Stimulated activated CD8-positive, alpha-beta memory T cell treated with anti-CD3 and anti-CD28 coated beads, Interleukin-7, amount 100 ng/mL, for 48 hours (primary cell): Measurements from ENCODE around the gene HERC6.
"Not testable (repeated sequence)": the region's sequence is repeated elsewhere in the genome, so short reads cannot be mapped to it uniquely, and the experiment has no call there.

Experiments used
- DNase-seq, 2 donors: peaks; one replicate each; pipeline ENCODE4 v3.0.0-alpha.2; 2020; ENCODE audit warnings: low read depth in 1 of 2; ENCODE audit errors: extremely low read depth in 1 of 2

The HERC6 gene

DNA sequence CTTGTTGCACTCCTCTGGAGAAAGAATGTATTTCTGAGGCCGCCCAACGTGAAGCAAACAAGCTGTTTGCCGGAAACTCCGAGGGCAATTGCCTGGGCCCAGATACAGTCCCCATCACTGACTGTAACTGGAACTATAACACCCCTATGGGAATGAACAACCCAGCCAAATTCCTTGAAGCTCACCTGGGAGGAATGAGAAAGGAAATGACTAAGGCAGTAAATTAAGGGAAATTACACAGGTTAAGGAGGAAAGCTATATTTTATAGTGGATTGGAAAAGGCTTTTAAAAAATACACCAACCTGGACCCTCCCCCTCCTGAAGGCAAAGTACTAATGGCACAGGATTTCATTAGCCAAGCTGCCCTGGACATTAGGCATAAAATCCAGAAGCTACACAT lies 66.6 kb downstream of the HERC6 start:
- no peak for DNase-seq

DNA sequence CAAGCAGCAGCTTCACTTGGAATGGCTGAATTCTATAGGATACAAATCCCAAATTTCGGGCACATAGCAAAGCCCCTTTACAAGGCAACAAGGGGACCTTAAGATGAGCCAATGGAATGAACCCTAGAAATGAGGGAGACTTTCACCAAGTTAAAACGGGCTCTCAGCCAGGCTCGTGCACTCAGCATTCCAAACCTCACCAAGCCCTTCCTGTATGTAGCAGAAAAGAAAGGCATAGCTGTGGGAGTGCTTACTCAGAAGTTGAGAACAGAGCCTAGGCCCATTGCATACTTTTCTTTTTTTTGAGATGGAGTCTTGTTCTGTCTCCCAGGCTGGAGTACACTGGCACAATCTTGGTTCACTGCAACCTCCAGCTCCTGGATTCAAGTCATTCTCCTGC lies 67.5 kb downstream of the HERC6 start:
- no peak for DNase-seq

DNA sequence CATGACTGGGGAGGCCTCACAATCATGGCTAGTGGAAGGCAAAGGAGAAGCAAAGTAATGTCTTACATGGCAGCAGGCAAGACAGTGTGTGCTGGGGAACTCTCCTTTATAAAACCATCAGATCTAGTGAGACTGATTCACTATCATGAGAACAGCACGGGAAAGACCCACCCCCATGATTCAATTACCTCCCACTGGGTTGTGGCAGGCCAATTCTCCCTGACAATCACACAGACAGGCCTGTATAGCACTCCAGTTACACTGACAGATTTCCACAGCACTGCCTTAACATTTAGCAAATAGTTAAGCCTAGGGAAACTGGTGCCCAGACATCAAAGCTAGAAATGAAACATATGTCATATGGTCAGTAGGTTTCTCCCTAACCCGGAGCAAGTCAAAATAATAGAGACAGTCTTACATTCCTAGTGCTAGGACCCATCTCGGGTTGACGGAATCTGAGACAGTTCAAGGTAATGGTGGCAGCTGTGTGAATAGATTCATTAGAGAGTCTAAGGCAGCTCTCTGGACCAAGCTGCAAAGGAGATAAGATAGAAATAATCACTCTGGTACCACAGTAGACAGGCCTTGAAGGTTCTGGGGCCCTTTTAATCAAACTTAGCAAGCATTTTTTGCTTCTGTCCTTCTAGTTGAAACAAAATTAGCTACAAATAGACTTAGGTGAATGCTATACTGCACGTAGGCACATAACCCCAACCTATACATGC lies 68.9 kb downstream of the HERC6 start:
- DNase-seq = no peak

DNA sequence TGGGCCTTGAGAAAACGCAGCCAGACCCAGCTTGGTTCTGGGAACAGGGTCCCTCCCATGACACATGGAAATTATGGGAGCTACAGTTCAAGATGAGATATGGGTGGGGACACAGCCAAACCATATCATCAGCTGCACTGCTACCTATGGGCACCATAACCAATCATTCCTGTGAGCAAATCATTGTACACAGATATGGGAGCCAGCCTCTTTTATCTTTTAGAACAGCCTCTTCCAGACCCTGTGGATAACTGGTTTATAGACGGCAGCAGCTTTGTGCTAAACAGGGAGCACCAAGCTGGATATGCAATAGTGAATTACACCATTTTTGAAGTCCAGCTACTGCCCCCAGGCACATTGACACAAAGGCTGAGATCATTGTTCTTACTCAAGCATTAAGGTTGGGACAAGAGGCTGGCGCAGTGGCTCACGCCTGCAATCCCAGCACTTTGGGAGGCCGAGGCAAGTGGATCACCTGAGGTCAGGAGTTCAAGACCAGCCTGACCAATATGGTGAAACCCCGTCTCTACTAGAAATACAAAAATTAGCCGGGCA lies 69.6 kb downstream of the HERC6 start:
- not testable (repeated sequence) for DNase-seq

DNA sequence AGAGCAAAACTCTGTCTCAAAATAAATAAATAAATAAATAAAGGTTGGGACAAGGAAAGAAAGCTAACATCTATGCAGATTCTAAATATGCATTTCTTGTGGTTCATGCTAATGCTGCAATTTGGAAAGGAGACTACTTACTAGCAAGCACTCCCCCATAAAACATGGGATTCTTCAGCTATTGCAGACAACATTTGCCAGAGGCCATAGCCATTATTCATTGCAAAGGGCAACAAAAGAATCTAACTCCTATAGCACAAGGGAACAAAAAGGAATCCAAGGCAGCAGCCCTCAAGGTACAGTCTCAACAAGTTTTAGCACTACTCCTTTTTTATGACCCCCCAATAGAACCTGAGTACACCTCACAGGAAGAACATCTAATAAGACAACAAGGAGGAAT lies 70.2 kb downstream of the HERC6 start:
- no peak for DNase-seq

DNA sequence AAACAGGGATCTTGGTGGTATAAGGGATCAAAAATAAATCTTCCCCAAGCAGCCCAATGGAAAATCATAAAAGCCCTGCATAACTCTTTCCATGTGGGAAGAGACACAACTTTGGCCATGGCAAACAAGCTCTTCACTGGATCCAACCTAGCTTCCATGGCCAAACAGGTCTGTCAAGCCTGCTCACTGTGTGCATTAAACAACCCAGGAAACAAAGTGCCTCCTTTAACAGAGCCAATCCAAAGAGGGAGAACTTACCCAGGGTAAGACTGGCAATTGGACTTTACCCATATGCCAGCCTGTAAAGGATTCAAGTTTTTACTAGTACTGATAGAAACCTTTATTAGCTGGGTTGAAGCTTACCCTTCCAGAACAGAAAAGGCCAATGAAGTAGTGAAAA lies 70.6 kb downstream of the HERC6 start:
- no peak for DNase-seq

DNA sequence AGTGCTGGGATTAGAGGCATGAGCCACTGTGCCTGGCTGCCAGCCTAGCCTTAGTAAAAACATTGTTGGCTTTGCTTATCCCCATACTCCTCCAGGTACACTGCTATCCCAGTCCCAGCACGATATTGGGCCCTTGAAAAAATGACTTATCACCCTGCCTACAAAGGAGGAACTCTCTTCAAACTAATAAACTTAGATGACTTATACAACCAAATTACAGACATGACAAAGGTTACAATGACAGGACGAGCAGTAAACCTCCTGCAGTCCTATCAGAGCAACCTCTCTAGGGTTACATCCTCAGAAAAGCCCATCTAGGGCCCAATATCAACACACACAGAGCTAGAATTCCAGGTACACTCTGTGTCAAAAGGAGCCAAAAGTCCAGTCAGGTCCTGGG lies 72.6 kb downstream of the HERC6 start:
- no peak for DNase-seq

DNA sequence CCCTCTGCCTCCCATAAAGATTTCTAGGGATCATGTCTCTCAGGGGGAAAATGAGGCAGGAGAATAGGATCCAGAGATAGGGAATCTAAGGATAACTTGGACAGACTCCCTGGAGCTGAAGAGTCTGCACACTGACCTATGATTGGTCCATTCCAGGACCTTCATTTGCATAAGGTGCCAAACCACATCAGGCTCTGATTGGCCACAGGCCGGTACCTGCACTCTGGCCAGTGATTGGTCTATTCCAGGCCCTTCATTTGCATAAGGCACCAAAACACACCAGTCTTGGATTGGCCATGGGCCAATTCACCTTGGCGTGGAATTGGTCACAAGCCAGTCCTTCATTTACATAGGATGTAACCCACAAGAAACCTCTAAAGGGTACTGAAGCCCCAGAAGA lies 74.3 kb downstream of the HERC6 start:
- DNase-seq = no peak

DNA sequence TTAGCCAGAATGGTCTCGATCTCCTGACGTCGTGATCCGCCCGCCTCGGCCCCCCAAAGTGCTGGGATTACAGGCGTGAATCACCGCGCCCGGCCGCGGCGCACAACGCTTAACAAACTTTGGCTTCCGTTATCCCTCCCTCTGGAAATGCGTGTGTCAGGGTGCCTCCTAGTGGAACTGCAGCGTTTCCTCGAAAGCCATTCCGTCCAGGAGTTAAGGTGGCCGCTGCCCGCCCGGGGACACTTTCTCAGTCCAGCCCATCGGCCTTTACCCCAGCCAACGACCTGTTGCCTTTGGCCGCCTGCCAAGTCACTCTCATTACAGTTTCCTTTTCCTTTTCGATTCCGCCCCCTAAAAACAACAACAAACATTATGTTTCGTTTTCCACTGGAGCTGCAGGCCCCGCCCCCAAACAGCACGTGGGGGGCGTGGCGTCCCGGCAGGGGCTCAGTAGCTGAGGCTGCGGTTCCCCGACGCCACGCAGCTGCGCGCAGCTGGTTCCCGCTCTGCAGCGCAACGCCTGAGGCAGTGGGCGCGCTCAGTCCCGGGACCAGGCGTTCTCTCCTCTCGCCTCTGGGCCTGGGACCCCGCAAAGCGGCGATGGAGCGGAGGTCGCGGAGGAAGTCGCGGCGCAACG lies 78.1 kb downstream of the HERC6 start, which contains the start of gene HERC5:
Gene HERC5, plus strand, starts transcription at position 450 of the 637 bp plus-strand sequence. Its CDS starts 151 bp downstream, at position 601.
- DNase-seq = peak; percentile 69 to 72

DNA sequence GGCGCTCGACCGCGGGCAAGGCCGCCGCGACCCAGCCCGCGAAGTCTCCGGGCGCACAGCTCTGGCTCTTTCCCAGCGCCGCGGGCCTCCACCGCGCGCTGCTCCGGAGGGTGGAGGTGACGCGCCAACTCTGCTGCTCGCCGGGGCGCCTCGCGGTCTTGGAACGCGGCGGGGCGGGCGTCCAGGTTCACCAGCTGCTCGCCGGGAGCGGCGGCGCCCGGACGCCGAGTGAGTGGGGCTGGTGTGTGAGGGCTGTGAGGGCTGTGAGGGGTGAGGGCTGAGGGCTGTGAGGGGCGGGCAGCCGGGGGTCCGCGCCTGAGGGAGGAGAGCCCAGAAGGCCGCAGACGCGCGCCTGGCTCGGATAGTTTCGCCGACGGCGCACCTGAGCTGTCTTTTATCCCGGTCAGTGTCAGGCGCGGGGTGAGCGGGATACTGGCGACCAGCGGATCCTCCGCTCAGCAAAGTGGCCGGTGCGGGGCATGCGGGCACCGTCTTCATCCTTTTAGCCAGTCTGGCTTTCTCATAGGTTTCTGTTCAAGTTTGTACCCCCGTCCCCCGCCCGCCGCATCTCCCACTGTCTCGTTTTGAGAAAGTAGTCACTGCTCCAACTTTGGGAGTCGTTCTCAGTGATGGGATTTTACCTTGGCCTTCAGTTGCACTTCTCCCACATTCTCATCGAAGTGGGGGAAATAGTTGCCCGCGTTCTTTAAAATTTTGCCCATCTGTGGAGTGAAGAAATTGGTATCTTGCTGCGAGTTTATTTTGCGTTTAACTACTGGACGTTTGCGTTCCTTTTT lies 78.9 kb downstream of the HERC6 start:
- peak in 1 of 2 donors; percentile 6 for DNase-seq

DNA sequence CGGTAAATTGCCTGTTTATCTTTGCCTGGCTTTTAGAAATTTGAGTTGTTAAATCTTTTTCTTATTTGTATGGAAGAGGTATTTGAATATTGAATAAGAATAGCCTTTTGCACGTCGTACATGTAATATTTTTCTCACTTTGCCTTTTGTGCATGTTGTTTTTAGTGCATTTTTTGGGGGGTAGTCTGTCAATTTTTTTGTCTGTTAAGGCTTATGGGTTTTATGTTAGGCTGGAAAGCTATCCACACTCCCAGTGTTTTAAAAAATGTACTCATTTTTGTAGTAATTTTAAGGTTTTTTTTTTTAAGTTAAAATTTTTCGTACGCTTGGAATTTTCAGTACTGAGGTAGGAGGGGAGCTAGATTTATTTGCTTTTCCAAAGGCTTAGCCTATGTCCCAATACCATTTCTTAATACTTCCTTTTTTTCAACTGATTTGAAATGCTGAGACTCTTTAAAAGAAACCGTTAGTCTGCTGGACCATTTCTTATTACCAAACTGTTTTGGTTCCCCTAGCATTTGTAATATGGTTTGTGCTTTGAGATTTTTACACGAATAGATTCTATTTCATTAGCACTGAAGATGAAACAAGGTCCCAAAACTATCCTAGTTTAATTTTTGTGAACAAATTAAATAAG lies 79.6 kb downstream of the HERC6 start:
- no peak for DNase-seq

DNA sequence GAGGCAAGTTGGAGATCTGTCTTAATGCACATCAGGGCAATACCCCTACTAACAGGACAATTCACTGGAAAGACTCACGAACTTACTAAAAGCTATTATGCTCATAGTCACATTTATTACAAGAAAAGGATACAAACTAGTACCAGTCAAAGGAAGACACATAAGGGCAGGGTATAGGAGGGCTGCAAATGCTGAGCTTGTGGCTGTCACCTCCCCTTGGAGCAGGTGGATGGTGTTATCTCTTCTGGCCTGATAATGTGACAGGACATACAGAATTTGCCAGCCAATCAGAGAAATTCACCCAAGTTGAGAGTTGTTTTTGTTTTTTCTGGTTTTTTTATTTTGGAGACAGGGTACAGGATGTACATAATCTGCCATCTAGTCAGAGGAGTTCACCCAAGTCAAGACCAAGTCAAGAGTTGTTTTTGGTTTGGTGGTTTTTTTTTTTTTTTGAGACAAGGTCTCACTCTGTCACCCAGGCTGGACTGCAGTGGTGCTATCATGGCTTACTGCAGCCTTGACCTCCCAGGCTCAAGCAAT lies 87.1 kb downstream of the HERC6 start:
- no peak for DNase-seq

DNA sequence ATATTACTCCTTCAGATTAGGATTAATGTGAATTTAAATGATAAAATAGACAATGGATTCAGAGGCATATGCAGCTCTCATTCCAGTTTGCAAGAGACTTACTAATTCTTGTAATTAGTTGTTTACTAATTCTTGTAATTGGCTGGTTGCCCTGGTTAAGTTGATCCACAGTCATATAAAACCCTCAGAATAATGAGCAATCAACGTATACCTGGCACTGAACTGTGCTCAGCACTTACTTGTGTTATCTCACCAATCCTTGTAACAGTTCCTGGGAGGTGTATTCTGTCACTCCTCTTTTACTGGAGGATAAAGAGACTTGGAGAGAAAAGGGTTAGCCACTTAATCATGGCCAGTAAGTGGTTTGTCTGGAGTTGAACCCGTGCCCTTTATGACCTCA lies 88.7 kb downstream of the HERC6 start:
- DNase-seq = no peak

DNA sequence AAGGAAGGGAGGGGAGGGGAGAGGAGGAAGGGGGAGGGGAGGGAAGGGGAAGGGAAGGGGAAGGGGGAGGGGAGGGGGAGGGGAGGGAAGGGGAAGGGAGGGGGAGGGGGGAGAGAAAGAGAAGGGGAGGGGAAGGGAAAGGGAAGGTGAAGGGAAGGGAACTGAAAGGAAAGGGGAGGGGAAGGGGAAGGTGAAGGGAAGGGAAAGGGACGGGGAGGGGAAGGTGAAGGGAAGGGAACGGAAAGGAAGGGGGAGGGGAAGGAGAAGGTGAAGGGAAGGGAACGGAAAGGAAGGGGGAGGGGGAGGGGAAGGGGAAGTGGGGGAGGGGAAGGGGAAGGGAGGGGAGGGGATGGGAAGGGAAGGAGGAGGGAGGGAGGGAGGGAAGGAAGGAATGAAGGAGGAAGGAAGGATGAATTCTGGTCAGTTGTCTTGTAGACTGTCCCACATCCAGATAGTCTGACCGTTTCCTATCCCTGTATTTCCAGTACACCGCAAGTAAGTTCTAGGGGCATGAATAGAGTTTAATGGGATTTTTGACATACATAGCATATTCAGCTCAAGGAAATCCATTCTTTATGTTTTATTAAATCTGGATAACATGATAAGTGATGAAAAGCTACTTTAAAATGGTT lies 98.7 kb downstream of the HERC6 start:
- no peak for DNase-seq

DNA sequence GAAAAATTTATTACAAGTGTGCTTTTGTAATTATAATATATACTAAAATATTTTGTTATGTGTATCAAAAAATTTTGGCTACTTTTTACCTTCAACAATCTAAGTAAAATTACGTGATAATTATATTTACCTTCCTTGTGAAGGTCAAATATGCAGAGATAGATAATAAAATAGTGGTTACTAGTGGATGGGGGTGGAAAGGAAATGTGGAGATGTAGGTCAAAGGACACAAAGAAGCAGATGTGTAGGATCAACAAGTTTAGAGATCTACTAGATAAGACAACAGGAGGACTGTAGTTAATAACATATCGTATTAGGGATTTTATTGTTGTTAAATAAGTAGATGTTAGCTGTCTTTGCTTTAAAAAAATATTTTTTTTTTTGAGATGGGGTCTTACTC lies 99.6 kb downstream of the HERC6 start:
- DNase-seq = no peak

DNA sequence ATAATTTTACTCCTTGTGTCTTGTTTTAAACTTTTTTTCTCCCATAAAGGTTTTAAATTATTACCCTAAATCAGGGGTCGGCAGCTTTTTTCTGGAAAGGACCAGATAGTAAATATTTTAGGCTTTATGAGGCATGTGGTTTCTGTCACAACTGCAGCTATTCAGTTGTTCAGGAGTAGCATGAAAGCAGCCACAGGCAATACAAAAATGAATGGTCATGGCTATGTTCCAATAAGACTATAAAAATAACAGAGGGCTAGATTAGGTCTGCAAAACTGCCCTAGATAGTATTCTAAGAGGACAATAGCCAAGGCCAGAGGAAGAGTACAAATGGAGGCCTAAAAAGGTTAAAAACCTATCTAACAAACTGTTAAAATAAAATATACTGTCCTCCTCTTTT lies 102.9 kb downstream of the HERC6 start:
- DNase-seq = no peak

DNA sequence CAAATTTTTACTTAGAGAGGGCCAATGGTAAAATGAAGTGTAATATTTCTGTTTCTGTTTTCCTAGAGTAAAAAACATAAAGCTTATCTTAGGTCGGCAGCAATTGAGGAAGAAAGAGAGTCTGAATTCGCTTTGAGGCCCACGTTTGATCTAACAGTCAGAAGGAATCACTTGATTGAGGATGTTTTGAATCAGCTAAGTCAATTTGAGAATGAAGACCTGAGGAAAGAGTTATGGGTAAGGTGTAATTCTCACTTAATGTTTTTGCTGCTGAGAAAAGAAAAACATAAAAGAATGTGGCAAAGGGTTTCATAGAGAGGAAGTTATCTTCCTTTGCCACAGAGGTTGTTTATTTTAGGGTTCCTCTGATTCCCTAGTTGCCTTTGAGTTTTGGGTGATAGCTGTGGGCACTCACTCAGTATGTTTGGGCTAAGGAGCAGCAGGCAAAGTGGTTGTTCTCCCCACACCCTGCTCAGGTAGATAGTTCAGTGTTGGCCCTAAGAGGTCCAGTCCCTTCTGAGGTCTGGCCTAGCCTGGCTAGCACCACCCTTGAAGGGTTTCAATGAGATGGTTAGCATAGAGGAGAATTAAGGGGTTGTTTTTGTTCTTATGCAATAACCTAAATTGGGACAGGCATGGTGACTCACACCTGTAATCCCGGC lies 110.6 kb downstream of the HERC6 start:
- DNase-seq = no peak
